ENCODE data around the gene NSUN2.

Gene NSUN2

GRCh38 chr5:6633469-6634245 lies 813 bp upstream of the NSUN2 start:
- peak; percentile 75 for ATAC-seq
- Mint-ChIP-seq H3K4me3 (peak overlapping the region; percentile 93), H3K4me1 (peaks cover 60% of the 10 kb centered on the region), H3K27me3 (no peaks in the 10 kb centered on the region), H3K36me3 (peaks cover 46% of the 10 kb centered on the region), H3K27ac (peak overlapping the region; percentile 99), H3K9me3 (no peaks in the 10 kb centered on the region)

GRCh38 chr5:6632324-6632887 lies 438 bp downstream of the NSUN2 start:
- Mint-ChIP-seq H3K27me3 (no peaks in the 10 kb centered on the region), H3K27ac (peak overlapping the region; percentile 99), H3K36me3 (peaks cover 42% of the 10 kb centered on the region), H3K4me3 (peak overlapping the region; percentile 93), H3K9me3 (no peaks in the 10 kb centered on the region), H3K4me1 (peaks cover 52% of the 10 kb centered on the region)
- ATAC-seq, result peak; percentile 37

GRCh38 chr5:6631441-6631840 lies 1.4 kb downstream of the NSUN2 start:
- Mint-ChIP-seq H3K27ac (peak overlapping the region; percentile 99), H3K4me3 (peak overlapping the region; percentile 56), H3K4me1 (peaks cover 44% of the 10 kb centered on the region), H3K36me3 (peaks cover 35% of the 10 kb centered on the region), H3K27me3 (no peaks in the 10 kb centered on the region), H3K9me3 (no peaks in the 10 kb centered on the region)
- no peak for ATAC-seq

GRCh38 chr5:6626508-6626907 lies 6.3 kb downstream of the NSUN2 start:
- Mint-ChIP-seq H3K9me3 (peaks cover 8% of the 10 kb centered on the region), H3K27me3 (no peaks in the 10 kb centered on the region), H3K4me1 (peaks cover 32% of the 10 kb centered on the region), H3K27ac (no peak overlapping the region), H3K4me3 (no peak overlapping the region), H3K36me3 (peaks cover 64% of the 10 kb centered on the region)
- no peak for ATAC-seq

- Mint-ChIP-seq H3K4me3 (no peak overlapping the region), H3K4me1 (peaks cover 9% of the 10 kb centered on the region), H3K27ac (peak overlapping the region; percentile 16), H3K36me3 (peaks cover 63% of the 10 kb centered on the region), H3K9me3 (peaks cover 8% of the 10 kb centered on the region), H3K27me3 (no peaks in the 10 kb centered on the region)
- no peak for ATAC-seq
Observed at GRCh38 chr5:6623941-6624340, 8.9 kb downstream of the NSUN2 start.

GRCh38 chr5:6623228-6623627 lies 9.6 kb downstream of the NSUN2 start:
- no peak overlapping the region for H3K27ac Mint-ChIP-seq
- peaks cover 8% of the 10 kb centered on the region for H3K9me3 Mint-ChIP-seq
- H3K4me1 Mint-ChIP-seq, result peaks cover 9% of the 10 kb centered on the region
- no peak for ATAC-seq
- peaks cover 69% of the 10 kb centered on the region for H3K36me3 Mint-ChIP-seq
- no peak overlapping the region for H3K4me3 Mint-ChIP-seq
- H3K27me3 Mint-ChIP-seq, result no peaks in the 10 kb centered on the region

- no peak overlapping the region for H3K4me3 Mint-ChIP-seq
- H3K9me3 Mint-ChIP-seq, result no peaks in the 10 kb centered on the region
- H3K4me1 Mint-ChIP-seq, result peaks cover 6% of the 10 kb centered on the region
- H3K27ac Mint-ChIP-seq, result no peak overlapping the region
- no peaks in the 10 kb centered on the region for H3K27me3 Mint-ChIP-seq
- peaks cover 80% of the 10 kb centered on the region for H3K36me3 Mint-ChIP-seq
- no peak for ATAC-seq
Observed at GRCh38 chr5:6616632-6617031, 16.2 kb downstream of the NSUN2 start.

GRCh38 chr5:6615034-6615815 lies 17.6 kb downstream of the NSUN2 start:
- no peaks in the 10 kb centered on the region for H3K27me3 Mint-ChIP-seq
- H3K36me3 Mint-ChIP-seq, result peaks cover 76% of the 10 kb centered on the region
- ATAC-seq, result no peak
- H3K4me3 Mint-ChIP-seq, result no peak overlapping the region
- H3K27ac Mint-ChIP-seq, result no peak overlapping the region
- peaks cover 6% of the 10 kb centered on the region for H3K4me1 Mint-ChIP-seq
- H3K9me3 Mint-ChIP-seq, result no peaks in the 10 kb centered on the region

GRCh38 chr5:6611334-6612256 lies 21.2 kb downstream of the NSUN2 start:
- Mint-ChIP-seq H3K9me3 (no peaks in the 10 kb centered on the region), H3K4me3 (no peak overlapping the region), H3K27ac (no peak overlapping the region), H3K36me3 (peaks cover 82% of the 10 kb centered on the region), H3K4me1 (peaks cover 6% of the 10 kb centered on the region), H3K27me3 (no peaks in the 10 kb centered on the region)
- ATAC-seq, result no peak

- Mint-ChIP-seq H3K4me3 (no peak overlapping the region), H3K4me1 (no peaks in the 10 kb centered on the region), H3K27me3 (no peaks in the 10 kb centered on the region), H3K36me3 (peaks cover 79% of the 10 kb centered on the region), H3K27ac (no peak overlapping the region), H3K9me3 (no peaks in the 10 kb centered on the region)
- no peak for ATAC-seq
Observed at GRCh38 chr5:6608016-6608415, 24.8 kb downstream of the NSUN2 start.

GRCh38 chr5:6607559-6607936 lies 25.3 kb downstream of the NSUN2 start:
- H3K27ac Mint-ChIP-seq, result no peak overlapping the region
- H3K9me3 Mint-ChIP-seq, result no peaks in the 10 kb centered on the region
- ATAC-seq, result no peak
- no peaks in the 10 kb centered on the region for H3K4me1 Mint-ChIP-seq
- no peak overlapping the region for H3K4me3 Mint-ChIP-seq
- H3K27me3 Mint-ChIP-seq, result no peaks in the 10 kb centered on the region
- H3K36me3 Mint-ChIP-seq, result peaks cover 79% of the 10 kb centered on the region

GRCh38 chr5:6606884-6607558 lies 25.8 kb downstream of the NSUN2 start:
- H3K27me3 Mint-ChIP-seq, result no peaks in the 10 kb centered on the region
- peaks cover 79% of the 10 kb centered on the region for H3K36me3 Mint-ChIP-seq
- H3K4me1 Mint-ChIP-seq, result no peaks in the 10 kb centered on the region
- no peak overlapping the region for H3K4me3 Mint-ChIP-seq
- no peak overlapping the region for H3K27ac Mint-ChIP-seq
- no peak for ATAC-seq
- H3K9me3 Mint-ChIP-seq, result no peaks in the 10 kb centered on the region

GRCh38 chr5:6604946-6605345 lies 27.9 kb downstream of the NSUN2 start:
- Mint-ChIP-seq H3K27ac (no peak overlapping the region), H3K27me3 (no peaks in the 10 kb centered on the region), H3K9me3 (no peaks in the 10 kb centered on the region), H3K4me3 (no peak overlapping the region), H3K36me3 (peaks cover 86% of the 10 kb centered on the region), H3K4me1 (no peaks in the 10 kb centered on the region)
- ATAC-seq, result no peak

- no peaks in the 10 kb centered on the region for H3K9me3 Mint-ChIP-seq
- no peak overlapping the region for H3K4me3 Mint-ChIP-seq
- no peak overlapping the region for H3K27ac Mint-ChIP-seq
- H3K4me1 Mint-ChIP-seq, result no peaks in the 10 kb centered on the region
- H3K27me3 Mint-ChIP-seq, result no peaks in the 10 kb centered on the region
- H3K36me3 Mint-ChIP-seq, result peaks cover 85% of the 10 kb centered on the region
- no peak for ATAC-seq
Observed at GRCh38 chr5:6604341-6604740, 28.5 kb downstream of the NSUN2 start.
